Measurements from ENCODE around the gene LAP3.

The LAP3 gene

DNA sequence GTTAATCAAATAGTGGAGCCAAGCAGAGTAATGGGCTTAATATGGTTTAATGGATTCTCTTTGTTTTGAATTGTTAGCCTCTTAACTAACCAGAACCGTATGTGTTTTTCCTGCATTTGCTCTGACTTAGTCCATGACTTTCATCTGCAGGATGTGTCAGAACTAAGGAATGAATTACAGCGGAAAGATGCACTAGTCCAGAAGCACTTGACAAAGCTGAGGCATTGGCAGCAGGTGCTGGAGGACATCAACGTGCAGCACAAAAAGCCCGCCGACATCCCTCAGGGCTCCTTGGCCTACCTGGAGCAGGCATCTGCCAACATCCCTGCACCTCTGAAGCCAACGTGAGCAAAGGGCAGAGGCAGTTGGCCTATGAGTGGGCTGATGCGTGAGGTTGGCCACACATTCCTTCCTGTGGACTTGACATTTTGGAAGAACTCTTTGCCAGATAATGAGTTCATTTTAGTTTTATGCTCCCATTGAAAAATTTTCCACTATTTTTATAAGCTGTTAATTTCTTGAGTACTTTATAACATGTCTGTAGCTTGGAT lies 46.5 kb downstream of the LAP3 start:
- no peak for DNase-seq

DNA sequence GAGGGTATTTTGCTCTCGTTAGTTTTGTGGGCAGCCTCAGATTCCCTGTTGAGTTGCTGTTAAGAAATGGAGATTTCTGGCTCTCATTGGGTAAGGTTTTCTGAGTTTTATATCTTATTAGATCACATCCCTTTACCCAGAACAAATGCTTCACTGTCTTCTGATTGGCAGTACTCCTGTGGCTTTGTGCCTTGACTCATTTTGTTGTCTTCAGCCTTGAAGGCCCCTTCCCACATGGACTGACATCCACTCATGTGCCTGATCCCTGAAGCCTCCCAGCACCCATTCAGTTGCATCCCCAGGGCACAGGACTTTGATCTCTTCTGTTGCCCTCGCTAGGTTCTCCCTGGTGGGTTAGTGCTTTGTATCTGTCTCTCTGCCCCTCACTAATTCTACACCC lies 47.8 kb downstream of the LAP3 start:
- DNase-seq: no peak

GRCh38 chr4:17630228-17630627 lies 53.2 kb downstream of the LAP3 start:
- DNase-seq: no peak

DNA sequence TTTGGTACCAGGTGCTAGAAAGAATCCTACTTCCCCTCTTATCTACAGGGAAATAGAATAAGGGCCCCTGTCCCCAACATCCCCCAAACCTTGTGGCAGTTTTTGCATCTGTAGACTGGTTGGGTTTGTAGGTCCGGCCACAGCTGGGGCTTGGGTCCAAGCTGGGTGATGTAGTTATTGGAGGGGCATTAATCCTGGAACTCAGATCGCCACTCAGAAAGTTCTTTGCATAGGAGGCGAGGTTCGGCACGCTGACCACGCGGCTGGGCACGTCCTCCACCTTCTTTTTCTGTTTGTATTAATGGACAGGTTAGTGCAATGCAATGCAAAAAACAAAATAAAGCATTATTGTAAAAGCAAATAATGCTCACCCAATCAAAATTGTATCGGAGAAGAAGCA lies 56.6 kb downstream of the LAP3 start:
- DNase-seq: no peak

DNA sequence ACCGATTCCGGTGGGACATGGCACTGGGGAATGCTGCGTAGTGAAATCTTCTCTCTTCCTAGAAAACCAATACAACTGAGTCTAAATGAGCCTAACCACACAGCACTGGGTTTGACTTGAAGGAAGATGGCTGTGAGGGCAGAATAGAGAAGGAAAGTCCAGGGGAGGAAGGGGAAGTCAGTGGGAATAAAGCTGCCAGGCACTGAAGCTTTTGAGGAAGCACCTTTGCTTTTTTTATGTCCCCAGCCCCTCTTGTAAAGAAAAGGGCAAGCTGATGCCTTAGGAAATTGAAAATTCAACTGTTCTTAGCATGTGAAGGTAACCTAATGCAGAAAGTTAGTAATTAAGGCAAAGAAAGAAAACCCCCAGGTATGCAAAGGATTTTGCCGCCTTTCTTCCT lies 58.1 kb downstream of the LAP3 start:
- DNase-seq: no peak

DNA sequence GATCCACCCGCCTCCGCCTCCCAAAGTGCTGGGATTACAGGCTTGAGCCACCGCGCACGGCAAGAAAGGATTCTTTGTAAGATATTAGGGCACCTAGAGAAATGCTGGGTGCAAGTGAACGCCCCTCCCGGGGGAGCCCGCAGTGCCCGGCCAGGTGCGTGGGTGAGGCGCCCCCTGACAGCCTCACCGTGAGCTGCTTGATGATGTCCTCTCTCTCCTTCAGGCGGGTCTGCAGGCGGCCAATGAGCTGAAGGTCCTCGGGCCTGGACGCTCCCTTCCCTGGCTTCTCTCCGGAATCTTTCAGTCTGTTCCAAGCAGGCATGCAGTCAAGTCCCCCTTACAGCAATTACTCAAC lies 59.3 kb downstream of the LAP3 start:
- no peak for DNase-seq

- DNase-seq: peak; percentile 15
Measured at GRCh38 chr4:17636696-17637622, 60.0 kb downstream of the LAP3 start.

- DNase-seq: no peak
Measured at GRCh38 chr4:17639136-17639535, 62.1 kb downstream of the LAP3 start.

DNA sequence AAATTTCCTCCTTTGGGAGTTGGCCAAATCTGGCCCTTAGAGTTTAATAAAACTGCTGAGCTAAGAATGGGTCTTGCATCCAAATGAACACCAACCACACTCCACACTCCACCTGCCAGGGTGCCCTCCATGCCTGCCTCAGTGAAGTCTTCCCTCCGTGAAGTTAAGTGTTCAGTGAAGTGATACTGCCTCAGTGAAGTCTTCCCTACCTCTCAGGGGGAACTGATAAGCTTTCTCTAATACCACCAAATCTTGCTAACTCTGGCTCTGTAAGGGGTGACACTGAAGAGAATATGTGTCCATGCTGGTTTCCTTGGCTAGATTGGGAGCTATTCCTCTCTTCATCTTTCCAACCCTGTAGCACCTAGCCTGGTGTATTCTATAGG lies 65.4 kb downstream of the LAP3 start:
- DNase-seq: no peak

DNA sequence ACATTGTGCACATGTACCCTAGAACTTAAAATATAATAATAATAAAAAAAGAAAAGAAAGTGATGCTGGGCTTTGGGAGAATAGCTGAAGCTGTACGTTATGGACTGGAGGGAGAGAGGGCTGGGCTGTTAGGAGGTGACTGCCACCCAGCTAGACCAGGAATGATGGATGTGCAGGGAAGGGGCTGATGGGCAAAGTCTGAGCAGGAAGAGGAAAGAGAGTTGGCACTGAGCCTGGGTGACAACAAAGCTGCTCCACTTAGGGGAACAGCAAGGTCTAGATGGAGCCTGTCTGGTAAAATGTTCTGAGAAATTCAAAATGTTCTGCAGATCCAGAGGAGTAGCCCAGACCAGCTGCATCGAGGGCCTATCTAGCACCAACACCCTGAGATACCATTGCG lies 69.7 kb downstream of the LAP3 start:
- DNase-seq: no peak

- DNase-seq: no peak
Measured at GRCh38 chr4:17647176-17647806, 70.3 kb downstream of the LAP3 start.

DNA sequence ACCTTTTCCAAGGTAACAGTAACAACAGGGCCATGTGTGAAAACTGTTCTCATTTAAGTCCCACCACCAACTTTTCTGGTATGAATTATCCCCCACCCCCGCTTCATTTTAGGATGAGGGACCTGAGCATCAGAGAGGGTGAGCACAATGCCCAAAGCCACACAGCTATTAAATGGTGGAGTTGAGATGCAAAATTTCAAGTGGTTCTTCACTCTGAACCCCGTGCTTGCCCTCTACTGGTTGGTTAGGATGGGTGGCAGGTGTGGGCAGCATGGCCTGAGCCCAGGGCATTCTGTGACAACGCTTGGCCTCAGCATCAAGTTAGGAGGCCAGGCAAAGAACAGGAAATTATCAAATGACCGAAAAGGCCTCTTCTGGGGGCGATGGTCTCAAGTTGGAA lies 70.9 kb downstream of the LAP3 start:
- DNase-seq: no peak

DNA sequence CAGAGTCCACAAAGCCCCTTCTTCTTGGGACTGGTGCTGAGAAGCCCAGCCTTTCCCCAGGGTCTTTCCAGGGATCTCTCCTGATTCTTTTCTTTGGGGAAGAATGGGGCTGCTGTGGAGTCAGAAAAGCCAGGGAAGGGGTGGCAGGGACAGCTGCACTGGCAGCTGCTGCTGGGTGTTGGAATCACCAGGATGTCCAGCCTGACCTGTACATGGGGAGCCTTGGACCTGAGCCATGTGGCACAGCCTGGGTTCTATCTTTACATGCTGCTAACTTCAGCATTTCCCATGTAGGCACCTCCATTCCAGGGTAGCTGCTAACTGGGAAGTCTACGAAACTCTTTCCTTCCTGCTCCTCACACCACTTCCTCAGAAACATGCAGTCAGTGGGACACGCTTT lies 73.4 kb downstream of the LAP3 start:
- DNase-seq: no peak

DNA sequence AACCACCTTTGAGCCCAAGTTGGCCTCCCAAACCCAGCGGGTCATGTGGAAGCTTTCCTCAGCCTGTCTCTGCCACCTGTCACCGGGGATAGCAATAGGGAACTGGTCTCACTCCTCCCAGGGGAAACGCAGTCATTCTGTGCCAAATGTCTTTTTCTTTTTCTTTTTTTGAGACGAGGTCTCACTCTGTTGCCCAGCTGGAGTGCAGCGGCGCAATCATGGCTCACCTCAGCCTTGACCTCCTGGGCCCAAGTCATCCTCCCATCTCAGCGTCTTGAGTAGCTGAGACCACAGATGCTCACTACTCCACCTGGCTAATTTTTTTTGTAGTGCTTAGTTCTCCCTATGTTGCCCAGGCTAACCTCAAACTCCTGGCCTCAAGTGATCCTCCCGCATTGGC lies 77.7 kb downstream of the LAP3 start:
- DNase-seq: no peak

- no peak for DNase-seq
Measured at GRCh38 chr4:17657090-17657489, 80.1 kb downstream of the LAP3 start.
